Breast epithelium (tissue), 3 donors: ENCODE data around the gene IL1RL1.

ENCODE experiments used
- POLR2A ChIP-seq: fragments of 450-650 bp; IDR thresholded peaks from one replicate; pipeline ENCODE4 v1.6.1; 2016; ENCODE audit warnings: antibody characterized with exemption, mild to moderate bottlenecking, moderate library complexity
- POLR2AphosphoS5 ChIP-seq, 3 donors: sonication (generic); formaldehyde crosslinking; IDR thresholded peaks; one replicate each; pipeline ENCODE4 v1.6.1; 2017; ENCODE audit warnings: antibody characterized with exemption in 3 of 3
- TF ChIP-seq, protein P1 (sequence below), 3 donors: fragments of 450-650 bp; IDR thresholded peaks; one replicate each; pipeline ENCODE4 v1.5.1; 2016 to 2017; ENCODE audit warnings: antibody characterized with exemption in 3 of 3, mild to moderate bottlenecking in 3 of 3, moderate library complexity in 3 of 3

DNA sequence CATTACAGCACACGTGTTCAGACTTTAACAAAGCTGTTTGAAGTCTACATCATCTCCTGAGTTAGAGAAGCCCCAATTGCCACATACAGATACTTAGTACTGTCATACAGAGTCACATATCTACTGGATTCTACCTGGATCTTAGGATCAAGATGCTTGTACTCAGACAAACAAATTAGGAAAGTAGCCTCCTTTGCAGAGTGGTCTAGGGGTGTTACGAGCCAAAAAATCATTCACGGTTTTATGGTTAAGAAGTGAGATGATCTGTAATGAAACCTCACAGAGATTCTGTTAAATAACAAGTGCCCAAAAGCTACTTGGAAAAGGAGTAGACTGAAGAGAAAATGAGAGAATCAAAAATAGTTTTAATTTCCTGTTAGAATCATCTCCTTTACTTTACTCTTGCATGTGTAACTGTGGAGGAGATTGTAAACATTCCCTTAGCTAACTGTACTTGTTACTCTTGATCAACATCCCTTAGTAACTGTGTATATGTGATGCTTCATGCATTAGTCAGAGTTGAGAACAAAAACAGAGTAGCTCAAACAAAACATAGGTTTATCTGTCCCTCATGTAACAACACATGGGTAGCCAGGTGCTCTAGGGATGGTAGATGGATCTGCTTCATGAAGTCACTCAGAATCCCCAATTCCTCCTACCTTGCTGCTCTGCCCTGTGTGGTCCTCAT is 16.4 kb upstream of the IL1RL1 start:
- TF ChIP-seq, protein P1, sequence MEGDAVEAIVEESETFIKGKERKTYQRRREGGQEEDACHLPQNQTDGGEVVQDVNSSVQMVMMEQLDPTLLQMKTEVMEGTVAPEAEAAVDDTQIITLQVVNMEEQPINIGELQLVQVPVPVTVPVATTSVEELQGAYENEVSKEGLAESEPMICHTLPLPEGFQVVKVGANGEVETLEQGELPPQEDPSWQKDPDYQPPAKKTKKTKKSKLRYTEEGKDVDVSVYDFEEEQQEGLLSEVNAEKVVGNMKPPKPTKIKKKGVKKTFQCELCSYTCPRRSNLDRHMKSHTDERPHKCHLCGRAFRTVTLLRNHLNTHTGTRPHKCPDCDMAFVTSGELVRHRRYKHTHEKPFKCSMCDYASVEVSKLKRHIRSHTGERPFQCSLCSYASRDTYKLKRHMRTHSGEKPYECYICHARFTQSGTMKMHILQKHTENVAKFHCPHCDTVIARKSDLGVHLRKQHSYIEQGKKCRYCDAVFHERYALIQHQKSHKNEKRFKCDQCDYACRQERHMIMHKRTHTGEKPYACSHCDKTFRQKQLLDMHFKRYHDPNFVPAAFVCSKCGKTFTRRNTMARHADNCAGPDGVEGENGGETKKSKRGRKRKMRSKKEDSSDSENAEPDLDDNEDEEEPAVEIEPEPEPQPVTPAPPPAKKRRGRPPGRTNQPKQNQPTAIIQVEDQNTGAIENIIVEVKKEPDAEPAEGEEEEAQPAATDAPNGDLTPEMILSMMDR (IDR thresholded peaks at IDR 0.05), result no peak
- no peak for TF ChIP-seq POLR2A
- no peak for TF ChIP-seq POLR2AphosphoS5 (IDR thresholded peaks at IDR 0.05)
